Tongue (tissue), 2 donors: ENCODE results near the gene ADAM19. TPM values are rescaled to one million over a fixed set of nuclear protein-coding genes. Genes with fewer than 3 reads are reported as not detected.
"Not testable (repeated sequence)": the region's sequence is repeated elsewhere in the genome, so short reads cannot be mapped to it uniquely, and the experiment has no call there.

ENCODE experiments used
- DNase-seq: peaks from one replicate; pipeline ENCODE4 v3.0.0-alpha.2; 2015
- total RNA-seq: library from RNA; depleted of rRNA; stranded (reverse); fragments of >200 nt; gene quantifications from one replicate; pipeline ENCODE4 v1.2.3, GENCODE V29; 2014

The ADAM19 gene
- total RNA-seq, 1 donor from 2014 or later = 16.5 TPM

DNA sequence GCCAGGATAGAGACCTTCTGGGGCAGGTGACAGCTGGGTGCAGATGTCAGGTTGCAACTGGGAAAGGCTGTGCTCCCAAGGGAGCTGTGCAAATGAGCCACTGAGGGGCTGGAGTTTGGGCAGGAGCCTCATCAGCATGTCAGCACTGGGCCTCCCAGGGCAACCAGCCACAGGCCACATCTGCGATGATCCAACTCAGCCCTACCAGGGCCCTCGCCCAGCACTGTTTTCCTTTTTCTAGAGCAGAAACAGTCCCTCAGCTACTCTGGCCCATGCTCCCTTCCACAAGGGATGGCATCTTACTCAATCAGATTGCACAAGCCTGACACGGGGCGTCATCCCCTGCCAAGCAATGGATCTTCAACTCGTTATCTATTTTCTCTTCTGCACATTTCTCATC is 90.8 kb downstream of the ADAM19 start:
- no peak for DNase-seq

DNA sequence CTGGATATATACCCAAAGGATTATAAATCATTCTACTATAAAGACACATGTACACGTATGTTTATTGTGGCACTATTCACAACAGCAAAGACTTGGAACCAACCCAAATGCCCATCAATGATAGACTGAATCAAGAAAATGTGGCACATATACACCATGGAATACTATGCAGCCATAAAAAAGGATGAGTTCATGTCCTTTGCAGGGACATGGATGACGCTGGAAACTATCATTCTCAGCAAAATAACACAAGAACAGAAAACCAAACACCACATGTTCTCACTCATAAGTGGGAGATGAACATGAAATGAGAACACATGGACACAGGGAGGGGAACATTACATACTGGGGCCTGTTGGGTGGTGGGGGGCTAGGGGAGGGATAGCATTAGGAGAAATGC is 92.9 kb downstream of the ADAM19 start:
- DNase-seq = not testable (repeated sequence)

DNA sequence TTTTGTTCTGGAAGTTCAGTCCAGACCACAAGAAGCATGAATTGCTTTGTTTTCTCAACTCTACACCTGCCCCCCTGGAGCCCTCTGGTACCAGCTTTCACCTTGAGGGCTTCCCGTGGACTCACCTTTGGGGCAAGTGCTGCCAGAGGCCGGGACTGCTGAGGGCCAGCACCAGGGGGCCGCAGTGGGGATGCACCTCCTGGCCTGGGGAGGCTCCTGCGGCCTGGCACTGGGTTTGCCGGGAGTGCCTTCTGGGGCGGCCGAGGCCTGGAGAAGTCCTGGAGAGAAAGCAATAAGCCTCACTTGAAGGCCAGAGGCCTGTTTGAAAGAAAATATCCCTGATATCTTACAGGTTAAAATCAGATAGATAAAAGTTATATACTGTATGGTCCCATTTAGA is 93.9 kb downstream of the ADAM19 start:
- no peak for DNase-seq

DNA sequence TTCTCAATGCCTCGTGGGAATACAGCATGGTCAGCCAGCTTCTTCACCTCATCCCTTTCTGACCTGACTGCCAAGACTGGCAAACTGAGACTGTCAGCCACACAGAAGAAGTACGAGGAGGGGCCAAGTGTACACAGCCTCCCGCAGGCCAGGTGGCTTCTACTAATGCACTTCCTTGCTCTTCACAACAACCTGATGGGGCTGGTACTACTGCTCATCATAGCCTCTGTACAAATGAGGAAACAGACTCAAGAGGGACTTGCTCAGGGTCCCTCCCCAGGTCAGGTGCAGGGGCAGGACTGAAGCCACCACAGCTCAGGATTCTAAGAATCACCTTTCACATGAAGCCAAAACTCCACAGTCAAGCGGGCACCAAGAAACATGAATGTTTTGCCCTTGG is 94.3 kb downstream of the ADAM19 start:
- DNase-seq = no peak

DNA sequence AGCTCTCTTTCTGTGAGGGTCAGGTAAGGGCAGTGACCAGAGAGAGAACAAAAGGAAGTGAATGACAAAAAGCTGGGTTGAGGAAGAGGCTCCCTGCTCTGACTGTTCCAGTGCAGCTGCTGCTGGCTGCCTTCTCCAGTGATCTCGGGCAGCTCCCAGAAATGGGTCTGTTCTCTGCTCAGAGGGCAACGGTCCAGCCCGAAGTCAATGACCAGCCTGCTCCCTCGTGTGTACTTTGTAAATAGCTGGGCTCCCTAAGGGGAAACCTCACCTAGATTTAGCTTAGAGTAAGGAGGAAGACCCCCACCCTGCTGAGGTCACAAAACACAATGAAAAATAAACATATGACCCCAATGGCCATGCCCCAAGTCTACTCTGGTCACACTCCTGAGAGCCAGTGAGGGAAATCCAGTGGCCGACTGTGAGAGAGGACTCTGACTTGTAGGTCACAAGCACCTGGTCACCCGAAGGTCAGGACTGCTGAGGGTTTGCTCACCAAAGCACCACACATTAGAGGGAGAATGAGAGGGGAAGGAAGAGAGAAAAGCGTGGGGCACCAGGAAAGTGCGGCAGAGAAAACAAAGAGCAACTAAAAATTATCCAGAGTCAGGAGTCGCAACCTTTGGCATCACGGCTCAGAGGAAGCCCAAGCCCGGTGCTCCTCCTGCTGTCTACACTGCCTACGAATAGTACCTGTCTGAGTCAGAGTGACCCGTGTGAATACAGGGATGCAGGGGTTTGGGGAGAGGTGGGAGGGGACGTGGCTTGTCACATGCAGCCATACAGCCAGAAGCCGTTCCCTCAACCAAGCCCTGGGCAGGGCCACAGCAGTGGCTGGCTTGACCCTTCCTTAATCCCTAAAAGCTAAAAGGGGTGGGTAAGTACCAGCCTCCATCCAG is 95.7 kb downstream of the ADAM19 start:
- no peak for DNase-seq

DNA sequence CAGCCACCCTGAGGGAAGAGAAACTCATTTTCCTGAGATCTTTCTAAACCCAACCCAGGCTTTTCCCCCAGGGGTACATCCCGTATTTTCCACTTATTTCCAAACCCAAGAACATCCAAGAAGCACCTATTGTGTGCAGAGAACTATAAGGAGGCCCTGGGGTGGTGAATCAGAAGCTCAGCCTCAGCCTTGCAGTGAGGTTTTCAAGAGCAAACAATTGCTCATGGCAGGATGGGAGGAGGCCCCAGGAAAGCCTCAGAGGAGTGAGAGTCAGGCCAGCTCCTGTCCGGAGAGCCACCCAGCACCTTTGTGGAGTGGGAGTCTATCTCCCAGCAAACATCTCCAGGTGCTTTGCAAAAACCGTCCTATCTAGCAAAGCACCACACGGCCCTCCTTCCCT is 96.4 kb downstream of the ADAM19 start:
- no peak for DNase-seq

DNA sequence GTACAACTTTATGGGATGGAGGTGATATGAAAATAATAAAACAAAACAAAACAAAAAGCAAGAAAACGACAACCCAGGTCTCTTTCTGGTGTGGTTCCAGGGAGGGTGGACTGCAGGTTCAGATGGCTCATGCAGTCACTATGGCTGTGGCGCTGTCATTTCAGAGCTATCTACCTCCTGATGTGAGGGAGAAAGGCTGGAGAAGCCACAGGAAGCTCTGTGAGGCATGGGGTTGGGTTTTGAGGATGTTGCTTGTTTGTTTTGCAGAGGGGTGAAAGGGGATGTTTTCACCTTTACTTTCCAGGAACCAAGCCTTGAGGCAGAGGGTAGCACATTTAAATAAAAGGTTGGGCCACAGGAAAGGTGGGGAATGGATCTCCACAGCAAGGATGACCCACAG is 96.8 kb downstream of the ADAM19 start:
- no peak for DNase-seq

DNA sequence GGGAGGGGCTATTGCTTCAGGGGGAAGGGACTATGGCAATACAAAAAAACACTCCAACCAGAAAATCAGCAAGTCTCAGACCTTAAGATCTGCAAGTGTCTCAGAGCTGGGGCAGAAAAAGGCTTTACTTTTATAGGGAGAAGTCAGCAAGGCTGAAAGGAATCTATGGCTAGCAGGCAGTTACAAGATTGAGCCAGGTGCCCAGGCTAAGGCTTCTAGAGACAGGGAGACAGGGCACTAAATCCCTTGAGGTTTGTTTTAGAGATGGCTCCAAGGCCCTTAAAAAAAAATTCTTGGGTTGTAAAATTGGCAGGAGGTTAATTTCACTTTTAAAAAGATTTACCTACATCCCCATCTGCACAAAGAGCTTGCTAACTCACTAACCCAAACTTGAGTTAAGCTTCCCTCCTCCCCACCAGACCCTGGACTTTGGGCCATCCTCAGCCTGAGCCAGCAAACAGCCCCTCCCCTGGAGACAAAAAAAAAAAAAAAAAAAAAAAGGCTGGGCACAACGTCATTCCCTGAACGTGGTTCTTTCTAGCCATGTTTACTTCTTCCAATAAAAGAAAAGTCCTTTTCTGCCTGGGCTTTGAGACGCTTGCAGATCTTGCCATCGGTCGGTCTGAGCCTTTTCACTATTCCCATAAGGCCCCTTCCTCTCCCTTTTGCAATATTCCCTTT is 97.6 kb downstream of the ADAM19 start:
- DNase-seq = no peak

DNA sequence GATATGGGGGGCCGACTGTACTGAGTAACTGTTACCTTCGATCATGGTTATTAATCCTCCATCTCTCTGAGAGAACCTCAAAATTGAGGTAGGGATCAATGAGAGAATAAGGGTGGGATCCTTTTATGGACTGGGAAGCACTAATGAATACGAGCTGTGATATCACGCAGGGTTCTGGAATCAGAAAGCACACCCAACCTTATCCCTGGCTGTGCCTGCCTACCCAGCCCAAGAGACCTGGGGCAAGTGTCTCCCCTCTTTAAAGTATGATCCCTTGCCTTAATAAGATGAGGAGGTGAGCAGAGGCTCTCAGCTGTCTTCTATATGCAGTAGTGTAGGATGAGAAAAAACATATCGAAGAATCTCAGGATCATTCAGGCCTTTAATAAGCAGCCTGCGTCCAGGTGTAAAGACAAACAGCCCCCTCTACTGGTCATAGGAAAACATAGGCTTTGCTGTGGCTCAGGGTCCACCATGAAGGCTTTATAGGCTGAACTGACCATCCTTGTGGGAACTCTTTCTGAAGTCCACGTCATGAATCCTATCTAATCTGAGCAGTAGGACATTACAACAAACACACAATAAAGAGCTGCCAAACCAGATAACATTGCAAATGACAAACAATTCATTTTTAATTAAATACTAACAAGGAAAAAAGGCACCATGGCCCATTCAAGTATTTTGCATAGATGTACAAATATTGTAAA is 98.7 kb downstream of the ADAM19 start:
- peak; percentile 86 for DNase-seq

DNA sequence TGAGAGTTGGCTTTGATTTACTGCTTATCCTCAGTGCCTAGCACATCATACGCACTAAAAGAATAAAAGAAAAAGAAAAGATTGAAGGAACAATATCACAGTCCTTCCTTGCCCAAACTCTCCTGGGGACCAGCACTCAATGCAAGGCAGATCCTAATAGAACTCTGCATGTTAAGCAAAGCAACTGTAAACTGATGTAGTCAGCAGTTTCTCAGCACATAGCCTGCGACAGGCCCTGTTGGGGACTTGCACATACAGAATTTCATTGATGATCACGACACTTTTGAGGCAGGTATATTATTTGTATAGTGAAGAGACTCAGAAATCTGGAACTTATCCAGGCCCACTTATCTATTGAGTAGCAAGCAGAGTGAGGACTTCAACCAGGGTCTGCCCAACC is 100.1 kb downstream of the ADAM19 start:
- no peak for DNase-seq

DNA sequence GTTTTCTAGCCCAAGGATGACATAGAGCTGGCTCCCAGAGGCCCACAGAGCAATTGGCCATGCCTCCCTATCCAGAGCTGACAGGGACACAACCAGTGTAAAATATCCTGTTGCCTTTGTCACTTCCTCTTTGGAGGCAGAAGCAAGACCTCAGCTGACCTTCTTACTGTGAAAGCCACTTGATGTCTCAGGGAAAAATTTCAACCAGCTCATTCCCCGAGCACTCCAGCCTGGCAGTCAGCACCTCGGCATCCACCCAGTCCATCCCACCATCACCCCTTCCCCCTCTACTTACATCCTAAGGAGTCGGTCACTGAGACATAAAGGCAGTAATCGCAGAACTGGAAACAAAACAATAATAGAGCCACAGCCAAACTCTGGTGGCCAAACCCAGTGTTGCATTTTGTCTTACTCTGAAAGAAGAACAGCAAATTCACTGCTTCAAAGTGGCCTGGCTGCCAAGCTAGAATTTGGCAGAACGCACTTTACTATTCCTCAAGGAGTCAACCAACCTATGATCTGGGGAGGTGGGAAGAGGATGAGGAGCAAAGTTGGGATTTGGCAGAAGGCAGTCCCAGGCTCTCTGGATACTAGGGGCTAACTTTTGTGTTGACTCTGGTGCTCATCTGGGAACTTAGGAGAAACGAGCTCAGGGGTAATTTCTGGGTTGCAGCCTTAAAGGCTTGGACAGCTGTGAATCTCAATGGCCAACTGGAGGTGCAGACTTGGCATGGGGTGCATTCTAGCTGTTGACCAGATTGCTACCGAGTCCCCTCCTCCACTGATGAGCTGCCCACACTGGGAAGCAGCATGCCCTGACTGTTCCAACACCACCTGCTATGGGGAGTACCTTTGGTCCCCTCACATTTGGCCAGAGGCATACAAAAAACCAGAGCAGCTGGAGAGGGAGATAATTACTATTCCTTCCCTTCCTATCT is 101.9 kb downstream of the ADAM19 start:
- no peak for DNase-seq

DNA sequence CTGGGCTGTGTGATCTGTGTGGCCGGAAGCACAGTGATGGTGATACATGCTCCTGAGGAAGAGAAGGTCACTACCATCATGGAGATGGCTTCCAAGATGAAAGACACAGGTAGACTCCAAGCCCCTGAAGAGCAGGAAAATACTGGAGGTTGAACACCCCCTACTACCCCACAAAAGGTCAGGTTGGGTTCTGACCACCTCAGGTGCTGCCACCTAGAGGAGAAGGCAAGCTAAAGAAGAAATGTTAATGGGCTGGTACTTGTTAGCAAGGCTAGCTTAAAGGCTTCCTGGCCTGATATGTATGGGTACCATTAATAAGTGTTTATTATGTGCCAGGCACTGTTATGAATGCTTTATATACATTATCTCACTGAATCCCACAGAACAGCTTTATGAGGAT is 103.9 kb downstream of the ADAM19 start:
- no peak for DNase-seq

DNA sequence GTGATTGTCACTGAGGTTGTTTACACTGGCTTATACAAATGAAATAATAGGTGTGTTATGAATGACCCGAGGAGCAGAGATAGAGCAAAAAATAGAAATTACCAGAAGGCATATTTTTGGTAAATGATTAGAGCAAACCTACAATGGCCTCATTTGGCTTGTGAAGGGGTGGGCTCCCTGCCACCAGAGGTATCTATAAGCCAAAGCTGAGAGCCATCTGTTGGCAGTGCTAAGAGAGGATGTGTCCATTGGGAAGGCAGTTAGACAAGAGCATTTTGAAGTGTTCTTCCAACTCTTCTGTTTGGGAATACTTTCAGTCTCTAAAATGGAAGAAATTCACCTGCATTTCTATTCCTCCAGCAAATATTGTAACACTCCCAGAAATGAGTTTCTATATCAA is 104.9 kb downstream of the ADAM19 start:
- DNase-seq = no peak

DNA sequence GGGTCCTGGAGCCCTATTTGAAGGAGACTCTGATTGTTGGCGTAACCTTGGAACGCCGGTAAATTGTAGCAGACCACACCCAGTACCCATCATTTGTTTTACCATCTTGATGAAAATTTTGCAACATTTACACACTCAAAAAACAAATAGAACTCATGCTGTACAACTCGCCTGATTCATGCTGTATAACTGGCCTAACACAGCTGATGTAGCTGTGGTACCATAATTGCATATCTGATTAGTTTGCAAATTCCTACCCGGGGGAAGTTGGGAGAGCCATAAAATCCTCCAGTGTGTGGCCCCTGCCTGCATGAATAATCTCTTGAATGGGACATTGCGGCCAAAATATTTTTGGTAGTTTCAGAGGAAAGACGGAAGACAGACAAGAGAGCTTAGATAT is 105.9 kb downstream of the ADAM19 start:
- no peak for DNase-seq

DNA sequence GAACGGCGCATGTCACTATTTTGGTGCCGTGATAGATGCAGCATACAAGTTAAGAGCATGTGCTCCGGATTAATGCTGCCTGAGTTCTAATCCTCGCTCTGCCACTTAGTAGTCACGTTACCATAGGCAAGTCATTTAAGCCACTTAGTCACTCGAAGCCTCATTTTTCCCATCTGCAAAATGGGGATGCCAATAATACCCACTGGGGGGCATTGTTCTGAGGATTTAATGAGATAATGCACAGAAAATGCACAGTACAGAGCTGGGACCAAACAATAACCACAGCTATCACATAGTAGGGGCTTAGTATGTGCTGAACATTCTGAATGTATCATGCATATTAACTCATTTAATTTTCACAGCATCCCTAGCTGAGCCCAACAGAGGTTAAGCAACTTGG is 106.5 kb downstream of the ADAM19 start:
- DNase-seq = no peak

DNA sequence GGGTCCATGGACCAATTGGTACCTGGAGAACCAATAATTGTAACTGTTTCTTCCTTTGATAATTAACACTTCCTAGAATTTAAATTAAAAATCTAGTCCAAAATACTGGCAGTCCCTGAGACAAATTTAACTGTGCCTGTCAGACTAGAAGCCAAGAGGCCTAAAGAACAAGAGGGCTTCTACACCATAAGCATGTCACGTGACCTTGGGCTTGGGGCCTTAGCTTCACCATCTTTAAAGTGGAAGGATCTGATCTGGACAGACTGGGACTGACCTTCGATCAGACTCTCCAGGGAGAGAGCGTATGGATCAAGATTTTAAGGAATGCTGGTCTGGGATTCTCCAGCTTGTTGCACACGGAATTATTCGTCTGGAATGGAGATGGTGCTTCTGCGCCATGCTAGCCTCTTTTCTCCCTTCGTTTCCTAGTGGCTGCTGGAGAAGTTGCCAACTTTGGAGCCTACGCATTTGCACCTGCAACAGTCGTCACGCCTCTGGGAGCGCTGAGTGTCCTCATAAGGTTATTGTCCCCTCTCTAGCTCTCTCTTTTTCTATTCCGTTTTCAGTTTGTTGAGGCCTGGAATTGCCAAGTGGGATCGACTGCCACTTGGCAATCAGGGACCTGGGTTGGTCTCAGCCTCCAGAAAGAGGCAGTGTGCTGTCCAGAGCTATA is 107.1 kb downstream of the ADAM19 start:
- no peak for DNase-seq

DNA sequence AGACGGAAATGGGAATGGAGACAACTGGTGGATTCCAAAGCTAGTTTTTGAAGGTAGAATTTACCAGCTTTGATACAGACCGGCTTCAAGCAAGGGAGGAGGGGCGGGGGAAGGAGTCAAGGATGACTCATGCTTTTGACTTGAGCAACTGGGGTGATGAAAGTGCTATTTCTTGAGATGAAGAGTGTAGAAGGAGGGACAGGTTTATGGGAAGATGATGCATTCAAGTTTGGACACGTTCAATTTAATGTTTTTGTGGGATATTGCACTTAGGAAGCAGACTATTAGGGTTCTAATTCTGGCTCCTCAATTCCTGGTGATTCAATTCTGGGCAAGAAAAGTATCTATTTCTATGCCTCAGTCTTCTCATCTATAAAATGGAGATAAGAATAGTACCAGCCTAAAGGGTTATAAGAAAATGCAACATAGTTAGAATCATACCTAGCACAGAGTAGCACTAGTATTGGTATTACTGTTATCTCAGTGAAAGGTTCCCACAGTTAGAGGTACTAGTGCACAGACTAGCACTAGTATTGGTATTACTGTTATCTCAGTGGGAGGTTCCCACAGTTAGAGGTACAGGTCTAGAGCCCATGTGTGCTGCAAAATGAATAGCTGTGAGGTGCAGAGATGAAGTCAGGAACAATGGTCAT is 110.9 kb downstream of the ADAM19 start:
- DNase-seq = no peak

DNA sequence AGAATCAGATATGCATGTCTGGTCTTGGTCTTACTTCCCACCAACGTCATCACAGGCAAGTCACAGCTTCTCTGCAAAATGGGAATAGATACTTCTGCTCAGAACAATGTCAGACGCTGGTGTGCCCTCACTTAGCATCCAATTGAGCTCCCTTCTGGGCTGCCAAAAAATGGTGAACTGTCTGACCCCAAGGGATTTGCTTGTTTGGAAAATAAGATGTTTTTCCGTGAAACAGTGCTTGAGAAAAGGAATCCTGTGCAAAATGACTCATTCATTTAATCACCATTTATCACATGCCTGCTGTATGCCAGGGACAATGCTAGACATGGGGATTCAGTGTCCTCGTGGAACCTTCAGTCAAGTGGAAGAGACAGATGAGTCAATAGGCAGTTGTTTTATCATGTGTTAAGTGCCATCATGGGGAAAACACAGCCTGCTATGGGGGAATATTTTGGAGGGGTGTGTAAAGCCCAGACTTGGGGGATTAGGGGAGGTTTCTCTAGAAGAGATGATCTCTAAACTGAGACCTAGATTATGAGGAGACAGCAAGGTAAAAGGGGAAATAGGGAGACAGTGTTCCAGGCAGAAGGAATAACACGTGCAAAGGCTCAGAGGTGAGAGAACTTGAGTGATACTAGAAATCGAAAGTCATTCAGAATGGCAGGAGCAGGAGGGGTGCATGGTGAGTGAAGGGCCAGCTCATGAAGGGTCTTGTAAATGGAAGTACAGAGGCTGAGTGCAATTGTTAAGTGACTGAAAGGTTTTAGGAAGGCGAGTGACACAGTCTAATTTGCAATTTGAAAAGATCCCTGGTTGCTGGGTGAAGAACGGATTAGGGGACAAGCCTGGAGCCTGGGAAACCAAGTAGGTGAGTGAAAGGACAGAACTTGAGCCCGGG is 111.7 kb downstream of the ADAM19 start:
- DNase-seq = no peak

DNA sequence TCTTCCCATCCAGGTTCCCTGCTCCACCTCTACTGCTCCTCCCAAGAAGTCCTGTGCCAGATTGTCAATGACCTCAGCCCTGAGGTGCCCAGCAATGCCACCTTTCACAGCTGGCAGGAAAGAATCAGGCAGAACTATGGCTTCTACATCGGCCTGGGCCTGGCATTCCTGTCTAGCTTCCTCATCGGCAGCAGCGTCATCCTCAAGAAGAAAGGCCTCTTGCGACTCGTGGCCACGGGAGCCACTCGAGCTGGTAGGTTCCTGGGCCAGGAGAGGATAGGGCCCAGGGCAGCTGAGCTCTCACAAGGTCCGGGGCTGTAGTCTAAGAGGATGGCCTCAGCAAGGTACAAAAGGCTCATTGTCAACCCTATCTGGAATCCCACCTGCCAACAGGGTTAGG is 112.5 kb downstream of the ADAM19 start:
- no peak for DNase-seq
